ENCODE results near the gene SLC7A11. TPM values are rescaled to one million over a fixed set of nuclear protein-coding genes. Genes with fewer than 3 reads are reported as not detected.

Gene SLC7A11
- total and polyA plus RNA-seq, 4 donors = 22.9 to 385 (median 121) TPM

- Histone ChIP-seq H3K36me3 (ENCODE audit: control insufficient read depth, insufficient read depth, low read length) (no peaks in the 10 kb centered on the region), H3K9me3 (ENCODE audit: control insufficient read depth, insufficient read depth, low read length) (no peaks in the 10 kb centered on the region), H3K27me3 (ENCODE audit: control insufficient read depth, insufficient read depth, low read length) (no peaks in the 10 kb centered on the region), H3K4me1 (ENCODE audit: control insufficient read depth, insufficient read depth, low read length) (no peaks in the 10 kb centered on the region), H3K4me3 (ENCODE audit: low read depth, low read length) (no peak overlapping the region), H3K27ac (ENCODE audit: low read depth, low read length) (no peak overlapping the region)
- WGBS (ENCODE audit: insufficient coverage) = no CpG with 5 or more reads among the region's 5 CpGs
- DNase-seq (ENCODE audit: low read depth in 4 of 6, low spot score in 6 of 6) = no peak
Observed at GRCh38 chr4:138266948-138267347, 24.8 kb upstream of the SLC7A11 start.

- H3K9me3 ChIP-seq (ENCODE audit: control insufficient read depth, insufficient read depth, low read length) = no peaks in the 10 kb centered on the region
- no peak overlapping the region for H3K27ac ChIP-seq (ENCODE audit: low read depth, low read length)
- no peaks in the 10 kb centered on the region for H3K4me1 ChIP-seq (ENCODE audit: control insufficient read depth, insufficient read depth, low read length)
- H3K27me3 ChIP-seq (ENCODE audit: control insufficient read depth, insufficient read depth, low read length) = no peaks in the 10 kb centered on the region
- H3K36me3 ChIP-seq (ENCODE audit: control insufficient read depth, insufficient read depth, low read length) = no peaks in the 10 kb centered on the region
- WGBS (ENCODE audit: insufficient coverage) = 0% methylated on average over 1 of the region's 3 CpGs
- no peak overlapping the region for H3K4me3 ChIP-seq (ENCODE audit: low read depth, low read length)
- DNase-seq (ENCODE audit: low read depth in 4 of 6, low spot score in 6 of 6) = peak in 1 of 6 donors; percentile 82
Observed at GRCh38 chr4:138263247-138263816, 21.2 kb upstream of the SLC7A11 start.

GRCh38 chr4:138262469-138262868, 20.3 kb upstream of the SLC7A11 start:
- H3K4me3 ChIP-seq (ENCODE audit: low read depth, low read length) = no peak overlapping the region
- H3K4me1 ChIP-seq (ENCODE audit: control insufficient read depth, insufficient read depth, low read length) = no peaks in the 10 kb centered on the region
- H3K27me3 ChIP-seq (ENCODE audit: control insufficient read depth, insufficient read depth, low read length) = no peaks in the 10 kb centered on the region
- DNase-seq (ENCODE audit: low read depth in 4 of 6, low spot score in 6 of 6) = no peak
- no peaks in the 10 kb centered on the region for H3K36me3 ChIP-seq (ENCODE audit: control insufficient read depth, insufficient read depth, low read length)
- H3K9me3 ChIP-seq (ENCODE audit: control insufficient read depth, insufficient read depth, low read length) = no peaks in the 10 kb centered on the region
- WGBS (ENCODE audit: insufficient coverage) = 85% methylated on average over 2 of the region's 3 CpGs
- H3K27ac ChIP-seq (ENCODE audit: low read depth, low read length) = no peak overlapping the region

- WGBS (ENCODE audit: insufficient coverage) = no CpG with 5 or more reads among the region's 4 CpGs
- Histone ChIP-seq H3K4me1 (ENCODE audit: control insufficient read depth, insufficient read depth, low read length) (no peaks in the 10 kb centered on the region), H3K36me3 (ENCODE audit: control insufficient read depth, insufficient read depth, low read length) (no peaks in the 10 kb centered on the region), H3K4me3 (ENCODE audit: low read depth, low read length) (no peak overlapping the region), H3K9me3 (ENCODE audit: control insufficient read depth, insufficient read depth, low read length) (no peaks in the 10 kb centered on the region), H3K27ac (ENCODE audit: low read depth, low read length) (no peak overlapping the region), H3K27me3 (ENCODE audit: control insufficient read depth, insufficient read depth, low read length) (no peaks in the 10 kb centered on the region)
- DNase-seq (ENCODE audit: low read depth in 4 of 6, low spot score in 6 of 6) = peak in 1 of 6 donors; percentile 60
Observed at GRCh38 chr4:138262030-138262429, 19.9 kb upstream of the SLC7A11 start.

- no peaks in the 10 kb centered on the region for H3K4me1 ChIP-seq (ENCODE audit: control insufficient read depth, insufficient read depth, low read length)
- no peak overlapping the region for H3K27ac ChIP-seq (ENCODE audit: low read depth, low read length)
- no CpG with 5 or more reads among the region's 2 CpGs for WGBS (ENCODE audit: insufficient coverage)
- H3K27me3 ChIP-seq (ENCODE audit: control insufficient read depth, insufficient read depth, low read length) = no peaks in the 10 kb centered on the region
- no peaks in the 10 kb centered on the region for H3K36me3 ChIP-seq (ENCODE audit: control insufficient read depth, insufficient read depth, low read length)
- DNase-seq (ENCODE audit: low read depth in 4 of 6, low spot score in 6 of 6) = no peak
- peaks cover 3% of the 10 kb centered on the region for H3K9me3 ChIP-seq (ENCODE audit: control insufficient read depth, insufficient read depth, low read length)
- no peak overlapping the region for H3K4me3 ChIP-seq (ENCODE audit: low read depth, low read length)
Observed at GRCh38 chr4:138259824-138260223, 17.7 kb upstream of the SLC7A11 start.

GRCh38 chr4:138259271-138259670, 17.1 kb upstream of the SLC7A11 start:
- WGBS (ENCODE audit: insufficient coverage) = no CpG with 5 or more reads among the region's 4 CpGs
- Histone ChIP-seq H3K27me3 (ENCODE audit: control insufficient read depth, insufficient read depth, low read length) (no peaks in the 10 kb centered on the region), H3K4me3 (ENCODE audit: low read depth, low read length) (no peak overlapping the region)

GRCh38 chr4:138256608-138257007, 14.5 kb upstream of the SLC7A11 start:
- DNase-seq (ENCODE audit: low read depth in 4 of 6, low spot score in 6 of 6) = no peak
- no peaks in the 10 kb centered on the region for H3K36me3 ChIP-seq (ENCODE audit: control insufficient read depth, insufficient read depth, low read length)
- H3K27me3 ChIP-seq (ENCODE audit: control insufficient read depth, insufficient read depth, low read length) = no peaks in the 10 kb centered on the region
- H3K4me1 ChIP-seq (ENCODE audit: control insufficient read depth, insufficient read depth, low read length) = no peaks in the 10 kb centered on the region
- WGBS (ENCODE audit: insufficient coverage) = 98% methylated on average over 4 of the region's 5 CpGs
- H3K27ac ChIP-seq (ENCODE audit: low read depth, low read length) = no peak overlapping the region
- H3K4me3 ChIP-seq (ENCODE audit: low read depth, low read length) = no peak overlapping the region
- H3K9me3 ChIP-seq (ENCODE audit: control insufficient read depth, insufficient read depth, low read length) = peaks cover 3% of the 10 kb centered on the region

More at GRCh38 chr4:138259271-138259670, 17.1 kb upstream of the SLC7A11 start:
- DNase-seq (ENCODE audit: low read depth in 4 of 6, low spot score in 6 of 6) = no peak
- Histone ChIP-seq H3K9me3 (ENCODE audit: control insufficient read depth, insufficient read depth, low read length) (peaks cover 3% of the 10 kb centered on the region), H3K4me1 (ENCODE audit: control insufficient read depth, insufficient read depth, low read length) (no peaks in the 10 kb centered on the region), H3K36me3 (ENCODE audit: control insufficient read depth, insufficient read depth, low read length) (no peaks in the 10 kb centered on the region), H3K27ac (ENCODE audit: low read depth, low read length) (no peak overlapping the region)

- H3K4me3 ChIP-seq (ENCODE audit: low read depth, low read length) = no peak overlapping the region
- no peaks in the 10 kb centered on the region for H3K4me1 ChIP-seq (ENCODE audit: control insufficient read depth, insufficient read depth, low read length)
- 96% methylated on average over 8 of the region's 9 CpGs for WGBS (ENCODE audit: insufficient coverage)
- H3K9me3 ChIP-seq (ENCODE audit: control insufficient read depth, insufficient read depth, low read length) = peaks cover 3% of the 10 kb centered on the region
- H3K36me3 ChIP-seq (ENCODE audit: control insufficient read depth, insufficient read depth, low read length) = no peaks in the 10 kb centered on the region
- no peaks in the 10 kb centered on the region for H3K27me3 ChIP-seq (ENCODE audit: control insufficient read depth, insufficient read depth, low read length)
- no peak for DNase-seq (ENCODE audit: low read depth in 4 of 6, low spot score in 6 of 6)
- no peak overlapping the region for H3K27ac ChIP-seq (ENCODE audit: low read depth, low read length)
Observed at GRCh38 chr4:138255917-138256597, 13.9 kb upstream of the SLC7A11 start.

- no peak overlapping the region for H3K27ac ChIP-seq (ENCODE audit: low read depth, low read length)
- no CpG with 5 or more reads among the region's 2 CpGs for WGBS (ENCODE audit: insufficient coverage)
- no peak for DNase-seq (ENCODE audit: low read depth in 4 of 6, low spot score in 6 of 6)
- H3K27me3 ChIP-seq (ENCODE audit: control insufficient read depth, insufficient read depth, low read length) = no peaks in the 10 kb centered on the region
- H3K36me3 ChIP-seq (ENCODE audit: control insufficient read depth, insufficient read depth, low read length) = no peaks in the 10 kb centered on the region
- no peak overlapping the region for H3K4me3 ChIP-seq (ENCODE audit: low read depth, low read length)
- H3K4me1 ChIP-seq (ENCODE audit: control insufficient read depth, insufficient read depth, low read length) = no peaks in the 10 kb centered on the region
- H3K9me3 ChIP-seq (ENCODE audit: control insufficient read depth, insufficient read depth, low read length) = peaks cover 3% of the 10 kb centered on the region
Observed at GRCh38 chr4:138252551-138252950, 10.4 kb upstream of the SLC7A11 start.

GRCh38 chr4:138251938-138252337, 9.8 kb upstream of the SLC7A11 start:
- Histone ChIP-seq H3K4me1 (ENCODE audit: control insufficient read depth, insufficient read depth, low read length) (no peaks in the 10 kb centered on the region), H3K36me3 (ENCODE audit: control insufficient read depth, insufficient read depth, low read length) (no peaks in the 10 kb centered on the region), H3K4me3 (ENCODE audit: low read depth, low read length) (no peak overlapping the region), H3K9me3 (ENCODE audit: control insufficient read depth, insufficient read depth, low read length) (peaks cover 3% of the 10 kb centered on the region), H3K27me3 (ENCODE audit: control insufficient read depth, insufficient read depth, low read length) (no peaks in the 10 kb centered on the region), H3K27ac (ENCODE audit: low read depth, low read length) (no peak overlapping the region)
- WGBS (ENCODE audit: insufficient coverage) = 94% methylated on average over 2 of the region's 5 CpGs
- DNase-seq (ENCODE audit: low read depth in 4 of 6, low spot score in 6 of 6) = no peak

Measured in spinal cord (tissue), 10 donors.